ENCODE results near the gene RDH11.

DNA sequence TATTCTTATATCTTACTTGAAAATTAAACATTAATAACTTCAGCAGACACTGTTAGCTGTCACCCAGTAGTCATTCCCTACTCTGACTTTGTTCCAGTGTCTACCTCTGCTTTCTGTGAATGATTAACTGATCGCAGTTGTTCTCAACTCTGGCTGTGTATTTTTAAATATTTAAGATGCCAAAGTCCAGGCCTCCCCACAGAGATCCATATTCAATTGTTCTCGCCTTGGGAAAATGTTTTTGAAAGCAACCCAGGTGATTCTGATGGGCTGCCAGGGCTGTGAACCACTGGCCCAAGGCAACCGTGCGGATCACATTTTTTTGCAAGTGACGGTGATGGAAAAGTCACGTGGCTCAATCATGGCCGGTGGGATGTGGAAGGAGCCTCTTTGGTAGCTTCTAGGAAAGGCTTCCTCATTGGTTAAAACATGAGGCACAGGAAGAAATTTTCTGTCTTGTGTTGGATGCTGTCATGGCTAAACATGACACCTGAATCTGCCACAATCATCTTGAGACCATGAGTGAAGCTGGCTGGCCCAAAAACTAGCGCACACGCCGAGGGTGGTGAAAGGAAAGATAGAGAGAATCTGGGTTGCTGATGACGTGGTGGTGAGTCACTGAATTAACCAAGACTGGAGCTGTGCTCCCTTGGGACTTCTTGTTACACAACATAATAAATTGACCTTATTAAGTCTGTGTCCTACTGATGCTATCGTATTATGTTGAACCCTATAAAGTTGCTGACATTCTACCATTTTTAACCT lies 43.4 kb upstream of the RDH11 start:
- TF ChIP-seq, protein P1, sequence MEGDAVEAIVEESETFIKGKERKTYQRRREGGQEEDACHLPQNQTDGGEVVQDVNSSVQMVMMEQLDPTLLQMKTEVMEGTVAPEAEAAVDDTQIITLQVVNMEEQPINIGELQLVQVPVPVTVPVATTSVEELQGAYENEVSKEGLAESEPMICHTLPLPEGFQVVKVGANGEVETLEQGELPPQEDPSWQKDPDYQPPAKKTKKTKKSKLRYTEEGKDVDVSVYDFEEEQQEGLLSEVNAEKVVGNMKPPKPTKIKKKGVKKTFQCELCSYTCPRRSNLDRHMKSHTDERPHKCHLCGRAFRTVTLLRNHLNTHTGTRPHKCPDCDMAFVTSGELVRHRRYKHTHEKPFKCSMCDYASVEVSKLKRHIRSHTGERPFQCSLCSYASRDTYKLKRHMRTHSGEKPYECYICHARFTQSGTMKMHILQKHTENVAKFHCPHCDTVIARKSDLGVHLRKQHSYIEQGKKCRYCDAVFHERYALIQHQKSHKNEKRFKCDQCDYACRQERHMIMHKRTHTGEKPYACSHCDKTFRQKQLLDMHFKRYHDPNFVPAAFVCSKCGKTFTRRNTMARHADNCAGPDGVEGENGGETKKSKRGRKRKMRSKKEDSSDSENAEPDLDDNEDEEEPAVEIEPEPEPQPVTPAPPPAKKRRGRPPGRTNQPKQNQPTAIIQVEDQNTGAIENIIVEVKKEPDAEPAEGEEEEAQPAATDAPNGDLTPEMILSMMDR (conservative IDR thresholded peaks at IDR 0.05; ENCODE audit: low read length) = no peak
- no peak for TF ChIP-seq EZH2phosphoT487 (IDR thresholded peaks at IDR 0.05; ENCODE audit: borderline replicate concordance)
